ENCODE results near the gene POLR1G. TPM values are rescaled to one million over a fixed set of nuclear protein-coding genes. Genes with fewer than 3 reads are reported as not detected.

The POLR1G gene
- total RNA-seq, 1 experiment from 2014 or later: 30.5 TPM

- ChIA-PET CTCF (interaction anchor here (0.7 to 6.9 kb wide), 23 partner anchors 8 to 330 kb away, joined by 3 to 189 read pairs (median 7); partner anchors contain the start of genes BLOC1S3, ERCC1, FOSB and SIX5), POLR2A (interaction anchor here (0.9 to 3.1 kb wide), 10 partner anchors 9 to 203 kb away, joined by 4 to 23 read pairs (median 5); partner anchors contain the start of genes ERCC1 and FOSB), RAD21 (ENCODE audit: low non-redundant PET in 1 of 2, low total read pairs in 2 of 2, uncharacterized antibody in 2 of 2, unreplicated experiment in 2 of 2) (interaction anchor here (0.5 to 2.5 kb wide), 7 partner anchors 28 to 202 kb away, joined by 4 to 40 read pairs (median 5); partner anchors contain the start of gene FOSB (in 1 of the 2))
- Histone ChIP-seq H3K79me2 (ENCODE audit: insufficient read depth, low read length) (no peaks in the 10 kb centered on the region), H3K36me3 (ENCODE audit: control insufficient read depth in 1 of 2, insufficient read depth in 2 of 2, low read length in 2 of 2) (no peaks in the 10 kb centered on the region), H3K27me3 (ENCODE audit: insufficient read depth, low read length) (no peaks in the 10 kb centered on the region), H4K20me1 (ENCODE audit: insufficient read depth) (no peaks in the 10 kb centered on the region), H3K9me3 (ENCODE audit: control insufficient read depth in 1 of 2, insufficient read depth in 1 of 2, low read depth in 1 of 2, low read length in 2 of 2) (no peaks in the 10 kb centered on the region), H3K4me3 (replicated peaks in 1 of 2; ENCODE audit: low read depth in 1 of 2, low read length in 2 of 2) (peak overlapping the region; percentile 34 to 63), H2AFZ (ENCODE audit: low read depth, low read length, poor library complexity, severe bottlenecking) (peak overlapping the region; percentile 78), H3K9ac (ENCODE audit: low read length) (peak overlapping the region; percentile 72), H3K9me2 (ENCODE audit: insufficient read depth) (no peaks in the 10 kb centered on the region), H3K27ac (ENCODE audit: low read depth, low read length) (peak overlapping the region; percentile 81), H3K4me2 (ENCODE audit: low read length) (peak overlapping the region; percentile 86), H3K4me1 (ENCODE audit: control insufficient read depth in 1 of 2, insufficient read depth in 2 of 2, low read length in 2 of 2) (peaks cover 20 to 39% of the 10 kb centered on the region in 2 experiments)
- TF ChIP-seq ZFX (IDR thresholded peaks at IDR 0.05): no peak
- no peak for TF ChIP-seq EGR1 (IDR thresholded peaks at IDR 0.05; ENCODE audit: low read depth)
- TF ChIP-seq, protein P1, sequence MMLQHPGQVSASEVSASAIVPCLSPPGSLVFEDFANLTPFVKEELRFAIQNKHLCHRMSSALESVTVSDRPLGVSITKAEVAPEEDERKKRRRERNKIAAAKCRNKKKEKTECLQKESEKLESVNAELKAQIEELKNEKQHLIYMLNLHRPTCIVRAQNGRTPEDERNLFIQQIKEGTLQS (IDR thresholded peaks at IDR 0.05): no peak
- TF ChIP-seq, protein P2, sequence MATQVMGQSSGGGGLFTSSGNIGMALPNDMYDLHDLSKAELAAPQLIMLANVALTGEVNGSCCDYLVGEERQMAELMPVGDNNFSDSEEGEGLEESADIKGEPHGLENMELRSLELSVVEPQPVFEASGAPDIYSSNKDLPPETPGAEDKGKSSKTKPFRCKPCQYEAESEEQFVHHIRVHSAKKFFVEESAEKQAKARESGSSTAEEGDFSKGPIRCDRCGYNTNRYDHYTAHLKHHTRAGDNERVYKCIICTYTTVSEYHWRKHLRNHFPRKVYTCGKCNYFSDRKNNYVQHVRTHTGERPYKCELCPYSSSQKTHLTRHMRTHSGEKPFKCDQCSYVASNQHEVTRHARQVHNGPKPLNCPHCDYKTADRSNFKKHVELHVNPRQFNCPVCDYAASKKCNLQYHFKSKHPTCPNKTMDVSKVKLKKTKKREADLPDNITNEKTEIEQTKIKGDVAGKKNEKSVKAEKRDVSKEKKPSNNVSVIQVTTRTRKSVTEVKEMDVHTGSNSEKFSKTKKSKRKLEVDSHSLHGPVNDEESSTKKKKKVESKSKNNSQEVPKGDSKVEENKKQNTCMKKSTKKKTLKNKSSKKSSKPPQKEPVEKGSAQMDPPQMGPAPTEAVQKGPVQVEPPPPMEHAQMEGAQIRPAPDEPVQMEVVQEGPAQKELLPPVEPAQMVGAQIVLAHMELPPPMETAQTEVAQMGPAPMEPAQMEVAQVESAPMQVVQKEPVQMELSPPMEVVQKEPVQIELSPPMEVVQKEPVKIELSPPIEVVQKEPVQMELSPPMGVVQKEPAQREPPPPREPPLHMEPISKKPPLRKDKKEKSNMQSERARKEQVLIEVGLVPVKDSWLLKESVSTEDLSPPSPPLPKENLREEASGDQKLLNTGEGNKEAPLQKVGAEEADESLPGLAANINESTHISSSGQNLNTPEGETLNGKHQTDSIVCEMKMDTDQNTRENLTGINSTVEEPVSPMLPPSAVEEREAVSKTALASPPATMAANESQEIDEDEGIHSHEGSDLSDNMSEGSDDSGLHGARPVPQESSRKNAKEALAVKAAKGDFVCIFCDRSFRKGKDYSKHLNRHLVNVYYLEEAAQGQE (IDR thresholded peaks at IDR 0.05; ENCODE audit: low read depth): no peak
- no peak for TF ChIP-seq JUND (IDR thresholded peaks at IDR 0.05)
- no peak for TF ChIP-seq FOSL1 (IDR thresholded peaks at IDR 0.05; ENCODE audit: low read depth)
- no peak for TF ChIP-seq TCF7L2 (IDR thresholded peaks at IDR 0.05; ENCODE audit: borderline replicate concordance, extremely low read depth, insufficient read depth, insufficient read length)
- no peak for TF ChIP-seq SRF (IDR thresholded peaks at IDR 0.05; ENCODE audit: low read depth)
- no peak for TF ChIP-seq EZH2phosphoT487 (IDR thresholded peaks at IDR 0.05; ENCODE audit: borderline replicate concordance)
- TF ChIP-seq, protein P3, sequence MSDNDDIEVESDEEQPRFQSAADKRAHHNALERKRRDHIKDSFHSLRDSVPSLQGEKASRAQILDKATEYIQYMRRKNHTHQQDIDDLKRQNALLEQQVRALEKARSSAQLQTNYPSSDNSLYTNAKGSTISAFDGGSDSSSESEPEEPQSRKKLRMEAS (IDR thresholded peaks at IDR 0.05): no peak
- no peak for TF ChIP-seq SP1 (IDR thresholded peaks at IDR 0.05; ENCODE audit: low read depth)
- TF ChIP-seq, protein P4, sequence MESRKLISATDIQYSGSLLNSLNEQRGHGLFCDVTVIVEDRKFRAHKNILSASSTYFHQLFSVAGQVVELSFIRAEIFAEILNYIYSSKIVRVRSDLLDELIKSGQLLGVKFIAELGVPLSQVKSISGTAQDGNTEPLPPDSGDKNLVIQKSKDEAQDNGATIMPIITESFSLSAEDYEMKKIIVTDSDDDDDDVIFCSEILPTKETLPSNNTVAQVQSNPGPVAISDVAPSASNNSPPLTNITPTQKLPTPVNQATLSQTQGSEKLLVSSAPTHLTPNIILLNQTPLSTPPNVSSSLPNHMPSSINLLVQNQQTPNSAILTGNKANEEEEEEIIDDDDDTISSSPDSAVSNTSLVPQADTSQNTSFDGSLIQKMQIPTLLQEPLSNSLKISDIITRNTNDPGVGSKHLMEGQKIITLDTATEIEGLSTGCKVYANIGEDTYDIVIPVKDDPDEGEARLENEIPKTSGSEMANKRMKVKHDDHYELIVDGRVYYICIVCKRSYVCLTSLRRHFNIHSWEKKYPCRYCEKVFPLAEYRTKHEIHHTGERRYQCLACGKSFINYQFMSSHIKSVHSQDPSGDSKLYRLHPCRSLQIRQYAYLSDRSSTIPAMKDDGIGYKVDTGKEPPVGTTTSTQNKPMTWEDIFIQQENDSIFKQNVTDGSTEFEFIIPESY (IDR thresholded peaks at IDR 0.05; ENCODE audit: extremely low read depth, insufficient replicate concordance, low read length): no peak
- TF ChIP-seq RAD21 (IDR thresholded peaks at IDR 0.05; ENCODE audit: low read depth): no peak
- TF ChIP-seq EZH2 (IDR thresholded peaks at IDR 0.05): no peak
- TF ChIP-seq ZNF274 (IDR thresholded peaks at IDR 0.05; ENCODE audit: low read depth, low read length): no peak
- TF ChIP-seq POLR2A (IDR thresholded peaks at IDR 0.05; ENCODE audit: borderline replicate concordance, extremely low read depth, insufficient read depth, insufficient read length): no peak
- TF ChIP-seq ELF1 (IDR thresholded peaks at IDR 0.05; ENCODE audit: borderline replicate concordance, low read depth): no peak
- TF ChIP-seq CBX3 (IDR thresholded peaks at IDR 0.05; ENCODE audit: low read depth): no peak
- no peak for TF ChIP-seq CTCF (IDR thresholded peaks at IDR 0.05 in 2 of 3, conservative IDR thresholded peaks at IDR 0.05 in 1 of 3; ENCODE audit: borderline replicate concordance in 1 of 3, insufficient read depth in 1 of 3, low read depth in 2 of 3, low read length in 2 of 3)
- no peak for ATAC-seq
- no peak for DNase-seq (ENCODE audit: low read depth, low spot score)
- no TSS peak for BruUV-seq (replicated peaks)
- intact Hi-C loops (cut with micrococcal nuclease): loop anchor here (1.0 kb wide), 1 partner anchor 39 kb away; no protein-coding TSS in a partner anchor
These were observed 32.7 kb downstream of the POLR1G start for GRCh38 chr19:45439190-45439568.

All from HCT116 (cell line).